Heart left ventricle (tissue), 16 donors: ENCODE measurements around the gene PPIL1. TPM values are rescaled to one million over a fixed set of nuclear protein-coding genes. Genes with fewer than 3 reads are reported as not detected.

Experiments
- ATAC-seq, 4 donors: fragments of 200-7000 bp; cut with Tn5 transposase; one replicate each; pipeline ENCODE4 v1.9.1; 2020 to 2022; ENCODE audit warnings: moderate library complexity in 4 of 4, mild to moderate bottlenecking in 3 of 4, moderate number of reproducible peaks in 1 of 4
- DNase-seq, 5 donors: peaks; one replicate each; pipeline ENCODE4 v3.0.0-alpha.2; 2020
- H3K27ac ChIP-seq, 12 donors: fragments of 200-600 bp; sonication (generic) in 4 of 12; one replicate each; pipeline versions ENCODE4 v1.5.0 to v1.8.0; 2016 to 2022; ENCODE audit warnings: mild to moderate bottlenecking in 2 of 12
- H3K27me3 ChIP-seq, 9 donors: fragments of 200-600 bp; sonication (generic) in 2 of 9; one replicate each; pipeline versions ENCODE4 v1.5.1 to v1.8.0; 2016 to 2022; ENCODE audit warnings: mild to moderate bottlenecking in 3 of 9
- H3K36me3 ChIP-seq, 9 donors: fragments of 200-600 bp; sonication (generic) in 2 of 9; one replicate each; pipeline versions ENCODE4 v1.5.0 to v1.8.0; 2018 to 2022; ENCODE audit warnings: mild to moderate bottlenecking in 2 of 9
- H3K4me1 ChIP-seq, 12 donors: fragments of 200-600 bp; sonication (generic) in 4 of 12; one replicate each; pipeline versions ENCODE4 v1.5.0 to v1.8.0; 2016 to 2022; ENCODE audit warnings: mild to moderate bottlenecking in 3 of 12
- H3K4me3 ChIP-seq, 12 donors: fragments of 200-600 bp; sonication (generic) in 4 of 12; one replicate each; pipeline versions ENCODE4 v1.5.0 to v1.8.0; 2017 to 2022; ENCODE audit warnings: mild to moderate bottlenecking in 9 of 12, moderate library complexity in 4 of 12
- H3K9me3 ChIP-seq, 12 donors: fragments of 200-600 bp; sonication (generic) in 4 of 12; one replicate each; pipeline versions ENCODE4 v1.5.0 to v1.8.0; 2016 to 2022; ENCODE audit warnings: mild to moderate bottlenecking in 1 of 12
- POLR2A ChIP-seq, 2 donors: fragments of 450-650 bp; IDR thresholded peaks; one replicate each; pipeline ENCODE4 v1.6.1; 2017; ENCODE audit warnings: antibody characterized with exemption in 2 of 2, mild to moderate bottlenecking in 2 of 2, moderate library complexity in 2 of 2
- WGBS, 4 donors: extraction: QIAGEN DNeasy Blood & Tissue Kit in 2 of 4; methylation state at CpG; one replicate each; pipeline versions ENCODE4 v1.1.5 to v1.1.7; 2013 to 2018; 5-methylcytosine and 5-hydroxymethylcytosine counted together
- intact Hi-C, 10 donors: fragments of 100-400 bp; cut with DNase I; formaldehyde crosslinking; loops; one replicate each; pipeline versions ENCODE4 v1.11.1 to v1.14.2; 2022
- polyA plus RNA-seq, 2 donors: library from polyadenylated mRNA; stranded (reverse); fragments of 200-250 nt; gene quantifications; one replicate each; pipeline ENCODE4 v1.2.3, GENCODE V29; 2013
- total RNA-seq, 9 donors: library from RNA; depleted of rRNA in 2 of 9; stranded (reverse); fragments of >200 nt in 2 of 9; fragmentation: NEBNext Ultra II Directional in 3 of 9; extraction: Animal tissue kit (Norgen Biotek cat#: 25700) in 3 of 9; gene quantifications; one replicate each; pipeline versions ENCODE4 v1.1.0 to v1.2.4, GENCODE V29; 2016 to 2023
- TF ChIP-seq, protein P1 (sequence below), 12 donors: fragments of 200-600 bp; sonication (generic) in 4 of 12; IDR thresholded peaks; one replicate each; pipeline versions ENCODE4 v1.5.0 to v1.8.0; 2018 to 2022; ENCODE audit warnings: antibody characterized with exemption in 12 of 12, mild to moderate bottlenecking in 5 of 12
- donor health status: ischemic (EF 13 %, LVEDD 7.1; RV severe dilation, severe dysfunction).
- donor health status: healthy with polysubstance abuse.
- donor health status: DM: no; HTN: yes; CAD: no.
- donor health status: DM: no; HTN: no; CAD: no.
- donor health status: ischemic (EF 25% LVEDD 6.9; RV normal size, moderate dysfunction).
- donor health status: ischemic (EF 25% LVEDD 5.7; RV mildly dilated, moderate dysfunction).
- donor health status: healthy.
- donor health status: DM: yes; HTN: yes; CAD: no.
- donor health status: ischemic (EF 35%, LVEDD 5.7; RV mildly dilated, moderate dysfunction).
- donor health status: nonischemic (EF 11% LVEDD 7.7; RV severe dilation, severe dysfunction).
- donor health status: DM: yes; HTN: yes; CAD: no.
- donor health status: PGD.
- donor health status: ischemic (EF 29% LVEDD 5.4; RV normal size, mild dysfunction).
- donor health status: nonischemic (EF 23%, LVEDD 6.1; RV moderate dilation, normal function).

The PPIL1 gene
- total and polyA plus RNA-seq, 11 donors: 30.9 to 69.3 (median 42.6) TPM

DNA sequence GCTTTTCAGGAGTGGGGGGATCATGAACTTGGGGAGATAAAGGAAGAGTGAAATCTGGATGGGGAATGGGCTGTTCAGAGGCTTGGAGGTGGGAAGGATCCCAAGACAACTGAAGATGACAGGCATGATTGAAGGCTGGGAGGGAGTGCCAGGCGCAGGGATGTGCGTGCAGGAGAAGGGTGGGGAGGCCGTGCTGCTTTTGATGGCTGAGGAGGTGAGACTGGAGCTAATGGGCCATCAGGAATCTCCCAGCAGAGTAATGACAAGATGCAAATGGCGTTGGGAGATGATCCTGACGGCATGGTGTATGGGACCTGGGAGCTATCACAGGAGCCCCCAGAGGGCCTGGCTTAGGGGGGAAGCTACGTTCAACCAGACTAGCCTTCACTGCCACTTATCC is 36.9 kb downstream of the PPIL1 start:
- intact Hi-C loops: no loop called here
- Histone ChIP-seq H3K4me1 (peaks cover 4 to 55% (median 18%) of the 10 kb centered on the region in 12 donors), H3K4me3 (peak overlapping the region in 2 of 12 donors; percentile 61 to 74), H3K27ac (peak overlapping the region in 5 of 12 donors; percentile 31 to 91 (median 83)), H3K36me3 (no peaks in the 10 kb centered on the region), H3K27me3 (peaks cover 0 to 24% (median 0%) of the 10 kb centered on the region in 9 donors), H3K9me3 (no peaks in the 10 kb centered on the region)
- 87 to 95% (median 93%) methylated on average over 6 of the region's 6 CpGs for WGBS, 4 donors
- DNase-seq (peak in 1 of 5 donors; percentile 28), ATAC-seq (no peak)
- TF ChIP-seq, protein P1, sequence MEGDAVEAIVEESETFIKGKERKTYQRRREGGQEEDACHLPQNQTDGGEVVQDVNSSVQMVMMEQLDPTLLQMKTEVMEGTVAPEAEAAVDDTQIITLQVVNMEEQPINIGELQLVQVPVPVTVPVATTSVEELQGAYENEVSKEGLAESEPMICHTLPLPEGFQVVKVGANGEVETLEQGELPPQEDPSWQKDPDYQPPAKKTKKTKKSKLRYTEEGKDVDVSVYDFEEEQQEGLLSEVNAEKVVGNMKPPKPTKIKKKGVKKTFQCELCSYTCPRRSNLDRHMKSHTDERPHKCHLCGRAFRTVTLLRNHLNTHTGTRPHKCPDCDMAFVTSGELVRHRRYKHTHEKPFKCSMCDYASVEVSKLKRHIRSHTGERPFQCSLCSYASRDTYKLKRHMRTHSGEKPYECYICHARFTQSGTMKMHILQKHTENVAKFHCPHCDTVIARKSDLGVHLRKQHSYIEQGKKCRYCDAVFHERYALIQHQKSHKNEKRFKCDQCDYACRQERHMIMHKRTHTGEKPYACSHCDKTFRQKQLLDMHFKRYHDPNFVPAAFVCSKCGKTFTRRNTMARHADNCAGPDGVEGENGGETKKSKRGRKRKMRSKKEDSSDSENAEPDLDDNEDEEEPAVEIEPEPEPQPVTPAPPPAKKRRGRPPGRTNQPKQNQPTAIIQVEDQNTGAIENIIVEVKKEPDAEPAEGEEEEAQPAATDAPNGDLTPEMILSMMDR (IDR thresholded peaks at IDR 0.05): no peak
- TF ChIP-seq POLR2A (IDR thresholded peaks at IDR 0.05): no peak

DNA sequence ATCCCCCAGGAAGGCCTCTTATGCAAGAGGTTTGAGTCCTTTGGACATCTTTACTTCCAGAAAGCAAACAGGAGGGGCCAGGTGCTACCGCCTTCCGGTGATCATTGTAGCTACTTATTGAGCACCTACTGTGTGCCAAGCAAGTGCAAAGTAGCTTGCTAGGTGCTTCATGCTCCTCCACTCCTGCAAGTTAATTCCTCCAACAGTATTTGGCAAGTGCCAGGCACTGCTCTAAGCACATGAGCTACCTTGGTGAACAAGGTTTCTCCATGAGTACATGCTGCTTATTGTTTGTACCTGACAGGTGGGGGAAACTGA is 37.6 kb downstream of the PPIL1 start:
- 94 to 100% (median 98%) methylated on average over 2 of the region's 2 CpGs for WGBS, 4 donors
- Histone ChIP-seq H3K36me3 (no peaks in the 10 kb centered on the region), H3K27ac (peak overlapping the region in 5 of 12 donors; percentile 6 to 87 (median 51)), H3K27me3 (peaks cover 0 to 24% (median 0%) of the 10 kb centered on the region in 9 donors), H3K9me3 (no peaks in the 10 kb centered on the region), H3K4me1 (peaks cover 4 to 55% (median 18%) of the 10 kb centered on the region in 12 donors), H3K4me3 (no peak overlapping the region)
- TF ChIP-seq, protein P1 (IDR thresholded peaks at IDR 0.05): no peak
- no peak for TF ChIP-seq POLR2A (IDR thresholded peaks at IDR 0.05)
- ATAC-seq (no peak), DNase-seq (no peak)
- intact Hi-C loops: no loop called here

- WGBS, 4 donors: 58 to 90% (median 71%) methylated on average over 3 of the region's 3 CpGs
- Histone ChIP-seq H3K4me1 (peaks cover 4 to 53% (median 16%) of the 10 kb centered on the region in 12 donors), H3K27ac (peak overlapping the region in 7 of 12 donors; percentile 6 to 87 (median 32)), H3K36me3 (no peaks in the 10 kb centered on the region), H3K9me3 (no peaks in the 10 kb centered on the region), H3K27me3 (peaks cover 0 to 24% (median 0%) of the 10 kb centered on the region in 9 donors), H3K4me3 (no peak overlapping the region)
- intact Hi-C loops: no loop called here
- ATAC-seq (peak; percentile 6 to 30 (median 10)), DNase-seq (peak in 1 of 5 donors; percentile 17)
- no peak for TF ChIP-seq POLR2A (IDR thresholded peaks at IDR 0.05)
- TF ChIP-seq, protein P1 (IDR thresholded peaks at IDR 0.05): peak in 2 of 12 donors; percentile 19 to 25
Measured at GRCh38 chr6:36836111-36837021, 38.2 kb downstream of the PPIL1 start.
